Iris pigment epithelial cell (primary cell): Measurements from ENCODE around the gene LMNTD2.

Experiments
- DNase-seq: peaks from one replicate; pipeline ENCODE4 v3.0.0-alpha.2; 2011; ENCODE audit warnings: low read depth

The LMNTD2 gene

DNA sequence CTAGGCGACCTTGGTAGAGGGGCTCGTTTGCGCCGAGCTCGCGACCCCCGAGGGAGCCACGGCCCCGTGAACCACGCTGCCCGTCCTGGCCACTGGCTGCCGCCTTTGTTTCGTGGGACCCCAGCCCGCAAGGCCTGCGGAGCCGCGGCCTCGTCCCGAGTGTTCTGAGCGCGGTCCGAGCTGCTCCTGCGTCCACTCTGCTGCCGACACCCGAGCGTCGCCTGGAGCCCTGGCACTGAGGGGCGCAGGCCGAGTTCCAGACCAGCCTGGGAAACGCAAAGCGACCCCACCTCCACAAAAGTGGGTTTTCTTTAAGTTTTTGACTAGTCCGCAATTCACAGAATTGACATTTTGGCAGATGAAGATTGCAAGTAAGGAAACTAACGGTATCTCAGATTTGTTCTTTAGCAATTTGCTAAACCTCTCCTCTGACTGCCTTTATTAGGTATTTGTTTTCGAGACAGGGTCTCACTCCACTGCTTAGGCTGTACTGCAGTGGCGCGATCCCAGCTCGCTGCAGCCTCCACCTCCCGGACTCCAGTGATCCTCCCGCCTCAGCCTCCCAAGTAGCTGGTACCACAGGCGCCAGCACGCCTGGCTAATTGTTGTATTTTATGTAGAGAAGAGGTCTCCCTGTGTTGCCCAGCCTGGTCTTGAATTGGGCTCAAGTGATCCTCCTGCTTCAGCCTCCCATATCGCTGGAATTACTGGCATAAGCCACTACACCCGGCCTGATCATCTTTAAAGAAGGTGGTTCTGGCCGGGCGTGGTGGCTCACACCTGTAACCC lies 52.6 kb downstream of the LMNTD2 start:
- DNase-seq, result no peak

DNA sequence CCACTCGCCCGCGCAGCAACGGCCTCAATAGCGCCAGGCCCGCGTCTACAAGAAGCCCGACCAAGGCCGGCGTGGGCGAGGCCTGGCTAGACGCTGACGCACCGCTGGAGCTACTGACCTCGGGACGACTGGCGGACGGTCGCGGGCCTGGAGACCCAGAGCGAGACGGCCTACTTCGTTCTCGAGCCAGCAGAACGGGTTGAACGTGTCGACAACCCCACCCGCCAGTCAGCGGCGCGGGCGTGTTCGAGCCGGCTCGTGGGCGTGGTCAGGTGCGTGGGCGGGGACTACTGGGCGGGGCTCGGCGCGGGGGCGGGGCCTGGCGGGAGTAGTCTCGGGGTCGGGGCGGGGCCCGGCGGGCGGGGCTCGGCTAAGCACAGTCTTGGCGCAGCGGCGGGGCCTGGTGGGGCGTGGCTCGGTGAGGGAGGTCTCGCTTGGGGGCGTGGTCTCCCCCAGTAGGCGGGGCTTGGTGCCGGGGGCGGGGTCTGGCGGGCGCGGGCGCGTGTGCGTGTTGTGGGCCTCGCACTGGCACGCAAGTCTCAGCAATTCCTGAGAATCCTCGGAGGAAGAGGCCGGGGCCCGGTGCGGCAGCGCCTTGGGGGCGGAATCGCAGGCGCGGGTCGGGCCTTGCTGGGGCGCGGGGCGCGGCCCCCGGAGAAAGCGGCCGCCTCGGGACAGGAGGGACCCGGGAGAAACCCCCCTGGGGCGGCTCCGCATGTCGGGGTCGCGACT lies 53.4 kb downstream of the LMNTD2 start, which contains the start of gene RNH1:
Gene RNH1 (minus strand): TSS at position 248 of the 732 bp plus-strand sequence. CDS start 5,080 bp downstream, outside the sequence.
- DNase-seq, result peak; percentile 94

DNA sequence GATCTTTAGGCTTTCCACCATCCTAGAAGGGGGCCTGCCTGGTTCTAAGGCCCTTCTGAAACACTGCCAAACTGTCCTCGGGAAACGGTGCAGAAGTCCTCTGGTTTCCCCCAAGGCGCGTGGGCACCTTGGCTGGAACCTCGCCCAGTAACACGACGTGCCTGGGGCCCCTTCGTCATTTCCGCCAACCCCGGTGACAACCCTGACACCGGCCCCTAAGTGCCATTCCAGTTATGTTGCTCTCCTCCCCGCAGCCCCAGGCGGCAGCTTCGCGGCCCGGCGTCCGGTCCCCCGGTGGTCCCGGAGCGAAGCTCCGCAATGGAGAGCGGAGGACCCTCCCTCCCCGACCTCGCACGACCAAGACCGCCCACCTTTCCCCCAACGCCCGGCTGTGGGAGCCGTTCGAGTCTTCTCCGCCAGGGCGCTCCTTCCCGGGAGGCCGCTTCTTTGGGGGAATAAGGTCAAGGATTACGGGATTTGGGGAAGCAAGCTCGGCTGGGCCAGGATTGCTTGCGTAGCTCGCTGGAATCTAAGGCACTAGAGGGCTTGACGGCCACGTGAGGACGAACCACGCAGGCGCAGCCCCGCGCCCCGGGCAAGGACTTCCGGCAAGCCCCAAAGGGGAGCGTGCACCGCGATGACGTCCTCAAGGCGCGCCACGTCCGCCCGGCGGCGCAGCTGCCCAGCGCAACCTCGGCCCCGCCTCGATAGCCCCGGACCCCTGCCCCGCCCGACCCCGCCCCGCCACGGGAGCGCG lies 54.1 kb downstream of the LMNTD2 start:
- DNase-seq, result peak; percentile 99

DNA sequence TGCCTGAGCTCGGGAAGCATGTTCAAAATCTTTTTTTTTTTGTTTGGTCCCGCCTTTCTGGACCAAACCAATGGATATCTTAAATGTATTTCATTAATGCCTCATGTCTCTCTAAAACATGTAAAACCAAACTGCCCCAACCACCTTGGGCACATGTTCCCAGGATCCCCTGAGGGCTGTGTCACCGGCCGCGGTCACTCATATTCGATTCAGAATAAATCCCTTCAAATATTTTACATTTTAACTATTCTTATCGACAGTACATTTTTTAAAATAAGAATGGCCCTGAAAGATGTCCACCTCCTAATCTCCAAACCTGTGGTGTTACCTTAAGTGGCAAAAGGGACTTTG lies 55.6 kb downstream of the LMNTD2 start:
- no peak for DNase-seq
